Heart left ventricle (tissue), 13 donors: ENCODE measurements around the gene TGFB3.
A peak's percentile ranks its signal among the peaks of the same experiment; 100 is the strongest.

Experiments
- CTCF ChIP-seq, 12 donors: fragments of 200-600 bp; sonication (generic) in 4 of 12; IDR thresholded peaks; one replicate each; pipeline versions ENCODE4 v1.5.0 to v1.8.0; 2018 to 2022; ENCODE audit warnings: antibody characterized with exemption in 12 of 12, mild to moderate bottlenecking in 5 of 12
- POLR2A ChIP-seq, 2 donors: fragments of 450-650 bp; IDR thresholded peaks; one replicate each; pipeline ENCODE4 v1.6.1; 2017; ENCODE audit warnings: antibody characterized with exemption in 2 of 2, mild to moderate bottlenecking in 2 of 2, moderate library complexity in 2 of 2
- donor health status: ischemic (EF 13 %, LVEDD 7.1; RV severe dilation, severe dysfunction).
- donor health status: DM: no; HTN: yes; CAD: no.
- donor health status: DM: no; HTN: no; CAD: no.
- donor health status: ischemic (EF 25% LVEDD 6.9; RV normal size, moderate dysfunction).
- donor health status: ischemic (EF 25% LVEDD 5.7; RV mildly dilated, moderate dysfunction).
- donor health status: ischemic (EF 35%, LVEDD 5.7; RV mildly dilated, moderate dysfunction).
- donor health status: nonischemic (EF 11% LVEDD 7.7; RV severe dilation, severe dysfunction).
- donor health status: DM: yes; HTN: yes; CAD: no.
- donor health status: PGD.
- donor health status: ischemic (EF 29% LVEDD 5.4; RV normal size, mild dysfunction).
- donor health status: nonischemic (EF 23%, LVEDD 6.1; RV moderate dilation, normal function).

GRCh38 chr14:75981426-75982265, at the start of gene TGFB3:
- TF ChIP-seq CTCF (IDR thresholded peaks at IDR 0.05) (no peak), POLR2A (IDR thresholded peaks at IDR 0.05) (peak in 1 of 2 donors; percentile 58)
